IPS-NIHi7 (cell line): ENCODE data around the gene MYRIP.

ENCODE experiments used
- DNase-seq: peaks from one replicate; pipeline ENCODE4 v3.0.0; 2012; ENCODE audit warnings: mixed read lengths; ENCODE audit errors: extremely low spot score

MYRIP gene

DNA sequence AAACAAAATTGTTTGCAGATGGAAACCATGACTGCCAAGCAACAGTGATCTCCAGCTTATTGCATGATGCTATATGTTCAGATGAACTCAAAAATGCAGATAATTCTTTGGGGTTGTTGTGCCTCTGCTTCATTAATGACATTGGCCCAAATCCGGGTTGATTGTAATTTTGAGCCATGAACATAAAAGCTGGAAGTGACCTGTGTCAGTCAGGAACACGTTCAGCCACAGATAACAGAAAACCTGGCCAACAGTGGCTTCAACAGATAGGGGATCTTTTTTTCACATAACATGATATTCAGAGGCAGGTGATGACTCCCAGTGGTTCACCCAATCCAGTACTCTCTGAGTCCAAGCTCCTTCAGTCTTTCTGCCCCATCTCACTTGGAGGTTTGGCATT is 423.2 kb downstream of the MYRIP start:
- DNase-seq, result no peak

- DNase-seq, result no peak
These were observed 427.8 kb downstream of the MYRIP start for GRCh38 chr3:40237159-40237558.

GRCh38 chr3:40237889-40238571 is 428.6 kb downstream of the MYRIP start:
- peak; percentile 72 for DNase-seq

DNA sequence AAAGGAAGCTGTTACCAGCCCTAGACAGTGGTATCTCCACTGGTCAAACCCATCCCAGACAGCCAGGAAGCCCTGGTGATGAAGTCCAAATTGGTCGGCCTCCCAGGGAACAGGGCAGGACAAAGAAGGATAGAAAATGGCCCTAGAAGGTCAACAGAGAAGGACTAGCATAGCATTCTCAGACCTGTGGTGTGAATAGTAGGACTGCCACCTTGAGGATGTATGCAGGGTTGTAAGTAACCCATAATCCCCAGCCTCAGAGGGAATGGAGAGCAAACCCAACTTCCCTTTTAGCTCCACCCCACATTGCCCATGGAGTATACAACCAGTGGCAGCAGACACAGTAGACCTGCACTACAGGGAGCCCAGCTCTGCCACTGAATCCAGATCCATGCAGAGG is 431.5 kb downstream of the MYRIP start:
- peak; percentile 53 for DNase-seq

GRCh38 chr3:40242216-40242615 is 432.8 kb downstream of the MYRIP start:
- no peak for DNase-seq

DNA sequence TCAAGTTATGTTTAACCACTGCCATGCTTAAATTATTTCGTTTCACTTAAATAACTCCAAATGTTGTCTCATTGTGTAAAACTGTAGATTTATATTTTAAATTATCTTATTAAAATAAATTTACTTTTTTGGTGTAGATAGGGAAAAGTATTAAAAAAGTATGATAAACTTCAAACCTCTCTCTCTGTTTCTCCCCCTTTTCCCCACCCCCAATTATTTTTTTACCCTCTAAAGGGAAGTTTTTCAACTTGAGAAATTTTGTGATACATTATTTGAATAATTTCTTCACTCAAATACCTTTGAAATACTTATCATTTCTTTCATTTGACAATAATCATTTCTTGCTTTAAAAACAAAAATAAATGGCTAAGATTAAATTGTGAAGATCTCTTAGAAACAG is 433.2 kb downstream of the MYRIP start:
- DNase-seq, result no peak

DNA sequence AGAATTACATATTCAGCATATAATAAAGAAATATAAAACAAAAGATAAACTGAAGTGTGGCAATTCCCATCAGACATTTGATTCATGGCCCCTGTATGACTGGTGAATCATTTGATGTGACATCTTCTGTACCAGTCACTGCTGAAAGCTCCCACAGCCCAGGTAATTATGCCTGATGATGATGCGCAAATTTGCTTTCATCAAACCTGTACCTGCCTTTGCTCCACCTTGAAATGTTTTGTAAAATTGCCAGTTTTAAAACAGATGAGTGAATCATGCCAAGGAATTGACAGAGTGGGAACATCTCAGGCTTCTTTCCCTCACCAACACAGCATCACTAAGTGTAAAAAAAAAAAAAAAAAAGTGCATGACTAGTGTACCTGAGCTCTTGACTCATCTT is 433.6 kb downstream of the MYRIP start:
- DNase-seq, result no peak

GRCh38 chr3:40247714-40248454 is 438.5 kb downstream of the MYRIP start:
- no peak for DNase-seq

DNA sequence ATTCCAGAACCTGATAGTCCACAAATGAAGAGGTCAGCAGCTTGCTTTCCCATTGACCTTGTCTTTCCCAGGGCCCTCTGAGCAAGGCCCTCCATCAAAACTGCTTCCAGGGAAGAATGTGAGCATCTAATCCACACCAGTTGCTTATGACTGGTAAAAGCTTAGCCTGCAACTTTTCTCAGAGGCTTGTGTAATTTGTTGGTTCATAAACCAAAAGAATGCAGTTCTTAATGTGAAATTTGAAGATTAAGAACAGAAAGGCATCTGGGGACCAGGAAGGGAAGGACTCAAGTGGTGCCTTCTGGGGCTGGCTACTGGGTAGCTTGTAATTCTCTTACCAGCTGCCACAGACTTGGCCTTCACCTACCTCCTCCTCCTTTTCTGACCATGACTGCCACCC is 439.2 kb downstream of the MYRIP start:
- no peak for DNase-seq

- no peak for DNase-seq
These were observed 439.8 kb downstream of the MYRIP start for GRCh38 chr3:40249168-40249567.

- no peak for DNase-seq
These were observed 445.1 kb downstream of the MYRIP start for GRCh38 chr3:40254491-40254890.

GRCh38 chr3:40254891-40255290 is 445.5 kb downstream of the MYRIP start:
- DNase-seq, result no peak

GRCh38 chr3:40255532-40255931 is 446.1 kb downstream of the MYRIP start:
- no peak for DNase-seq

DNA sequence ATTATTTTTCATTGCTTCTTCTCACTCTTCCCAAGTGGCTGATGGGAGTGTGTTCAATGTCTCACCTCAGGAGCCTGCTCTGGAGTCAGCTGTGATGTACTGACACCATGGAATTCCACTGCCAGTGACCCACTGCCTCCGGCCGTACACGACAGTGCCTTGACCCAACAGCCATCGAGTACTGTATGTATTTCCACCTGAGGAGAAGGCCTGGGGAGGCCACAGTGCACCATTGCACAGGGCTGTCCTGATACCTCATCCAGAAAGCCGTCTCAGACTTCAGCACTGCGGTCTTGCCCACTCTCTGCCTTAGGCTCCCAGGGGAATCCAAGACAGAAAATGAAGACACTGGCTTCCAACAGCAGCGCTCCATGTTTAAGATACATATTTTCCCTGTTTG is 448.7 kb downstream of the MYRIP start:
- DNase-seq, result no peak

- peak; percentile 32 for DNase-seq
These were observed 449.1 kb downstream of the MYRIP start for GRCh38 chr3:40258555-40258954.

DNA sequence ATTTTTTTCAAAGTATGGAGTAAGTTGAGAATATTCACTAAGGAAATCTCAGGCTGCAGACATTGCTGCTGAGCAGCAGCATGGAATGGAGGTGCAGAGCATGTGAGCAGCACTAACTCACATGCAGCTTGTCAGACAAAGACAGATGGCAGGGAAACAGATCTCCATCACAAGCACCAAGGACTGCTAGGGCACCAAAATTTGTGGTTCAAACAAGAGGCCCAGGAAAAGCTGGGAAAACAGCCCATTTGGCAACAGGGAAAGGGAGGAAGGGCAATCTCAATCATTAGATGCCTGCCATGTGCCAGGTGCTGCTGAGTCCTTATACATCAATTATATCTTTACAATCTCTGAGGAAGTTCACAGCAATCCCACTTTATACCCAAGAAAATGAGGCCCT is 452.9 kb downstream of the MYRIP start:
- DNase-seq, result no peak

DNA sequence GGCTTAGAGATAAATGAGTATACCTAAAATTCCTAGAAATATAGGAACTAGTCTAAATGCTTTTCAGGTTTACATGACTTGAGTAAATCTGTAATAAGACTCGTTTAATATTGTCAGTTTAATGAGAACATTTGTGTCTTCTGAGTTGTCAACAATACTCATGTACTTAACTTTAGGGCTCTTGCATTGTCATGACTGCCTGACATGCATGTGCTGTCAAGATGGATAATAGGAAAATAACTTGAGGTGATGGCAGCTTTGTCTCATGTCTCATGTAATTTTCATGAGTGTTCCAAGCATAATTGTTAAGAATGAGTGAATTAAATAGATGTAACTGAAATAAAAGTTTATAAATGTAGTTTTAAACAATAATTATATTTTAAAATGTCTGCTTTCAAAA is 455.0 kb downstream of the MYRIP start:
- DNase-seq, result no peak

DNA sequence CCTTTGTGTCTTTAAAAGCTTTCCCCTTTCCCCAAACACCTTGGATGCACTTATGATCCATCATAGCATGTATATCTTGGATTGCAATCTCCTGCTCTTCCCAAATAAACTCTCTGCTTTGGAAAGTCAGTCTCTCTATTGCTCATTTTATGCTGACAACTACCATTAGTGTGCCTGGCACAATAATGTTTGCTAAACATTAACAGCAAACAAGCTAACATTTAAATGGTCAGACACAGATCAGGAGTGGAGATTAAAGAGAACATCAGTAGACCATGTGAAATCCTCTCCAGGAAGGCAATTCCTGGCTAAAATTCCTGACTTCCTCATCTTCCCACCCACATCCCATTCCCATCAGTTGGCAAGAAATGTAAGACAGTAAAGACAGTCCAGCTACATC is 455.8 kb downstream of the MYRIP start:
- no peak for DNase-seq

GRCh38 chr3:40267937-40268724 is 458.7 kb downstream of the MYRIP start:
- no peak for DNase-seq

GRCh38 chr3:40268802-40269524 is 459.6 kb downstream of the MYRIP start:
- no peak for DNase-seq

DNA sequence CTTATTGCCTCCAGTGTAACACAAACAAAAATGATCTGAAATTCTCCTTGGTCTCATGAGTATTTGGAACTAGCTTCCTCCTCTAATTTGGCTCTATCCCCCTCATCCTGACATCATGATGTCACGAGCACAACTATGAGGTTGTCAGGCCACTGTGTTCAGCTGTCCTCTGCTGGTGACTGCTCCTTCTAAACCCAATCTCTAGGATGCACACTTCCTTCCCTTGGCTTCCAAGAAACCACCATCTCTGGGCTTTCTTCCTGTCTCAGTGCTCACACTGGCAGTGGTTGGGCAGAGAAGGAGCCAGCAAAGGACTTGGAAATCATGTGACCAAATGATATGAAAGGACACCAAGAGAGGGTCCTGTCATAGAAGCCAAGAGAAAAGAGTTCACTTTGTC is 469.4 kb downstream of the MYRIP start:
- no peak for DNase-seq

- no peak for DNase-seq
These were observed 472.6 kb downstream of the MYRIP start for GRCh38 chr3:40281995-40282394.
